A673 (cell line): Measurements from ENCODE around the gene NCAN. TPM values are rescaled to one million over a fixed set of nuclear protein-coding genes. Genes with fewer than 3 reads are reported as not detected.
A peak's percentile ranks its signal among the peaks of the same experiment; 100 is the strongest.
"Not testable (repeated sequence)": the region's sequence is repeated elsewhere in the genome, so short reads cannot be mapped to it uniquely, and the experiment has no call there.

Experiments used
- BruUV-seq: library from RNA; stranded (reverse); fragments of 400-500 nt; replicated peaks from 2 replicates; lab custom pipeline; 2021; lab: Mats Ljungman, UMichigan
- CTCF ChIA-PET: fragments of 300-600 bp; sonication (Branson Sonifier 250); formaldehyde crosslinking; loops from one replicate; lab custom pipeline; 2022; ENCODE audit warnings: antibody characterized with exemption; lab: Charles Lee
- POLR2A ChIA-PET: fragments of 300-600 bp; sonication (Branson Sonifier 250); formaldehyde crosslinking; loops from one replicate; lab custom pipeline; 2022; ENCODE audit warnings: antibody characterized with exemption; ENCODE audit not compliant: low non-redundant PET; lab: Charles Lee
- DNase-seq: peaks from one replicate; pipeline ENCODE4 v3.0.0-alpha.2; 2015; ENCODE audit warnings: low spot score
- H3K27ac ChIP-seq: fragments of 200-600 bp; sonication (generic); 2 replicates; pipeline ENCODE4 v1.5.1; 2016; ENCODE audit warnings: mixed run types, low read depth, mild to moderate bottlenecking, mixed read lengths, antibody characterized with exemption, low read length; ENCODE audit not compliant: poor library complexity, severe bottlenecking
- H3K27me3 ChIP-seq: fragments of 200-600 bp; sonication (generic); replicated peaks from 2 replicates; pipeline ENCODE4 v1.6.1; 2017; ENCODE audit warnings: mixed run types, low read depth, mild to moderate bottlenecking, mixed read lengths, antibody characterized with exemption, low read length; ENCODE audit not compliant: insufficient read depth, poor library complexity
- H3K36me3 ChIP-seq: fragments of 200-600 bp; sonication (generic); 2 replicates; pipeline ENCODE4 v1.6.1; 2016; ENCODE audit warnings: mixed run types, mild to moderate bottlenecking, mixed read lengths, antibody characterized with exemption, low read length; ENCODE audit not compliant: insufficient read depth, poor library complexity, severe bottlenecking
- H3K4me1 ChIP-seq: fragments of 200-600 bp; sonication (generic); 2 replicates; pipeline ENCODE4 v1.6.1; 2017; ENCODE audit warnings: mixed run types, mild to moderate bottlenecking, mixed read lengths, antibody characterized with exemption, low read length; ENCODE audit not compliant: insufficient read depth, poor library complexity, severe bottlenecking
- H3K4me3 ChIP-seq: fragments of 200-600 bp; sonication (generic); 2 replicates; pipeline ENCODE4 v1.5.1; 2016; ENCODE audit warnings: low read depth, mixed run types, mild to moderate bottlenecking, mixed read lengths, low read length; ENCODE audit not compliant: poor library complexity, severe bottlenecking
- H3K9me3 ChIP-seq: fragments of 200-600 bp; sonication (generic); 2 replicates; pipeline ENCODE4 v1.6.1; 2016; ENCODE audit warnings: mixed run types, low read depth, mild to moderate bottlenecking, mixed read lengths, antibody characterized with exemption, low read length; ENCODE audit not compliant: poor library complexity, severe bottlenecking
- CTCF ChIP-seq: fragments of 300-800, 200-600 bp; sonication (generic); conservative IDR thresholded peaks from 2 replicates; pipeline ENCODE4 v1.5.1; 2017; ENCODE audit warnings: low read depth, mild to moderate bottlenecking, antibody characterized with exemption, low read length, moderate library complexity, mixed read lengths
- EZH2 ChIP-seq: fragments of 200-600 bp; sonication (generic); IDR thresholded peaks from 2 replicates; pipeline ENCODE4 v1.6.1; 2017; ENCODE audit warnings: borderline replicate concordance, low read depth, mild to moderate bottlenecking, mixed read lengths, antibody characterized with exemption, low read length; ENCODE audit not compliant: poor library complexity, severe bottlenecking
- intact Hi-C: fragments of 100-400 bp; cut with micrococcal nuclease; formaldehyde crosslinking; loops from one replicate; pipeline ENCODE4 v1.10.0; 2022; ENCODE audit not compliant: unreplicated experiment
- total RNA-seq: library from RNA; stranded (reverse); gene quantifications from 2 replicates; pipeline ENCODE4 v1.2.3, GENCODE V29; 2021

Gene NCAN
- total RNA-seq, 1 experiment from 2014 or later: not detected

DNA sequence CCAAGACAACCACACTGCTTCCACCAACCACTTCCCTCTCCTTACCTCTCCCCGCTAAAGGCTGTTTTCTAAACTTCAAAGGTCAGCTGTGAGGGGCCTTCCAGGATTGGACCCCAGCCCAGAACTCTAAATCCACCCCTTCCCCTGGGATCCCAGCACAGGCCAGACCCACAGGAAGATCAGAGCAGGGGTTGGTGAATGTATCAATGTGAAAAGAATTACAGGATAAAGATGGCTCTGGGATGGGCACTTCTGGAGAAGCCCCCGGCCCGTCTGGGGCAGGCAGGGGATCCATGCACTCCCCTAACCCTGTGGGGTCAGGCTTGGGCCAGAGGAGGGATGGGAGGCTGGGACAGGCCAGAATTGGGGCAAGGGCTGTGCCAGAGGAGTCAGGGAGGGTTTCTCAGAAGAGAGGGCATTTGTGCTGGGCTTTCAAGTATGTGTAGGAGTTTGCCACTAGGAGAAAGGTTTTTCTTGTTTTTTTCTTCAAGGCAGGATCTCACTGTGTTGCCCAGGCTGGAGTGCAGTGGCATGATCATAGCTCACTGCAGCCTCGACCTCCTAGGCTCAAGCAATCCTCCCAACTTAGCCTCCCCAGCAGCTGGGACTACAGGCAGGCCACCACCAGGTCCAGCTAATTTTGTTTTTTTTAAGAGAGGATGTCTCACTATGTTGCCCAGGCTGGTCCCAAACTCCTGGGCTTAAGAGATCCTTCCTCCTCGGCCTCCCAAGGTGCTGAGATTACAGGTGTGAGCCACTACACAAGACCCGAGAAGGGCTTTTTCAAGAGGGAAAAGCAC is 40.7 kb upstream of the NCAN start:
- peak overlapping the region; percentile 62 for H3K27ac ChIP-seq
- DNase-seq: no peak
- H3K9me3 ChIP-seq: no peaks in the 10 kb centered on the region
- intact Hi-C loops: no loop called here
- POLR2A ChIA-PET: interaction anchor here (0.6 kb wide), 1 partner anchor 106 kb away, joined by 4 read pairs; no protein-coding TSS in a partner anchor
- no peak overlapping the region for H3K4me3 ChIP-seq
- no TSS peak for BruUV-seq
- no peak for TF ChIP-seq CTCF
- TF ChIP-seq EZH2: no peak
- CTCF ChIA-PET: no interaction called here
- peaks cover 12% of the 10 kb centered on the region for H3K4me1 ChIP-seq
- H3K36me3 ChIP-seq: no peaks in the 10 kb centered on the region
- H3K27me3 ChIP-seq: no peaks in the 10 kb centered on the region

- Histone ChIP-seq H3K27me3 (no peaks in the 10 kb centered on the region), H3K4me1 (peaks cover 12% of the 10 kb centered on the region), H3K9me3 (no peaks in the 10 kb centered on the region), H3K36me3 (no peaks in the 10 kb centered on the region), H3K4me3 (no peak overlapping the region), H3K27ac (peak overlapping the region; percentile 62)
- intact Hi-C loops: no loop called here
- no peak for TF ChIP-seq EZH2
- TF ChIP-seq CTCF: no peak
- ChIA-PET CTCF (no interaction called here), POLR2A (no interaction called here)
- peak; percentile 40 for DNase-seq
- no TSS peak for BruUV-seq
Measured at GRCh38 chr19:19171821-19172532, 39.8 kb upstream of the NCAN start.

GRCh38 chr19:19173243-19173642 is 38.5 kb upstream of the NCAN start:
- H3K4me3 ChIP-seq, BruUV-seq, H3K9me3 ChIP-seq, H3K27me3 ChIP-seq, H3K27ac ChIP-seq, H3K36me3 ChIP-seq, DNase-seq, POLR2A ChIA-PET, intact Hi-C loops: not testable (repeated sequence)
- CTCF ChIA-PET: interaction anchor here (0.7 kb wide), 1 partner anchor 185 kb away, joined by 10 read pairs; no protein-coding TSS in a partner anchor
- peaks cover 12% of the 10 kb centered on the region for H3K4me1 ChIP-seq
